ENCODE data around the gene LIFR.

The LIFR gene

DNA sequence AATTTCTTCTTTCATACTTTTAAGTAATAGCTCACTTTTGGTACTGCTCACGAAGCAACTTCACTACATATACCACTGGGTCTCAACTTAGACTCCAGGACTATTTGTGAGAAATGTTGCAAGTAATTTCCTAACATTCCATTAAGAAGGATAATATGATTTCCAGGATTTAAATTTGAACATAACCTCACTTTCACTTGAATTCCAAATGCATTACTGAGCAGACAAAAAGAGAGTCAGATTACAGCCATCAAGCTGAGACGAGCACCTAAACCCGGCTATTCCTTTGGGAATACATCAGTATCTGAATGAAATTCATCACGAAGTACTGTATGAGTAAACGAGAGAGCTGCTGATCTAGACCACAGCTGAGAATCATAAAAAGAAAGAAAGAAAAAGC is 47.3 kb downstream of the LIFR start:
- DNase-seq, result peak; percentile 20

DNA sequence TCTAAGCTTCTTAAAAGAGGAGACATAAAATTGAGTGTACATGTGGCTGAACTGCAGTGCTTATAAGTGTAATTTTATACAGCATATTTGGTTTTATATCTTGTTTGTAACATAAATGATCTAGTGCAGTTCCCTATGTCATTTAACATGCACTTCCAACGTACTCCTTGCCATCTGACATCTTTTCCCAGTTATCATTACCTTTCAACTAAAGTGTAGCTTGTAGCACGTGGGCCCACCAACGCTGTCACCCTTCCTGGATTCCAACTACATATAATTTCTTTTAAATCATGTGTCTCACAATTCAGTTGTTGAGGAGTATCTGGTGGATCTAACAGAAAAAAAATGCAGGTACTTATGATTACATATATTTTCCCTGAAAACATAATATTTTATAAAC is 50.1 kb downstream of the LIFR start:
- DNase-seq, result no peak

- DNase-seq, result no peak
These were observed 55.7 kb downstream of the LIFR start for GRCh38 chr5:38500573-38501260.

GRCh38 chr5:38497946-38498345 is 58.5 kb downstream of the LIFR start:
- no peak for DNase-seq

GRCh38 chr5:38494763-38495162 is 61.7 kb downstream of the LIFR start:
- no peak for DNase-seq

DNA sequence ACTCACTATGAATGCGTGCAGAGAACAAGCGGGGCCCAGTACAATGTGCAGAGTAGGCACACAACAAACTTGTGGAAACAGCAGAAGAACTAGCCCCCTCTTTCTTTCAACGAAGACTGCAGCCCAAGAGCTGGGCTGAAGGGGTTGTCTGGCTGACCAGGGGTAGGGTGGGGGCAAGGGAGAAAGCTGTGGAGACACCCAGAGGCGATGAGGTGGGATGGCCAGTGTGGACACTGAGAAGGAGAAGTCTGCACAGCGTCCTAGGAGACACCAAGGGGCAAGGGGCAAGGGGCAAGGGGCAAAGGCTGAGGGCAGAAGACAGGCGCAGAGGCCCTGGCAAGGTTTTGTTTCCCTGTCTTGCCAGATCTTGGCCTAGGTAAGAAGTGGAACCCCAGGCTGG is 62.3 kb downstream of the LIFR start:
- DNase-seq, result no peak

GRCh38 chr5:38483805-38484398 is 72.5 kb downstream of the LIFR start:
- DNase-seq, result no peak

DNA sequence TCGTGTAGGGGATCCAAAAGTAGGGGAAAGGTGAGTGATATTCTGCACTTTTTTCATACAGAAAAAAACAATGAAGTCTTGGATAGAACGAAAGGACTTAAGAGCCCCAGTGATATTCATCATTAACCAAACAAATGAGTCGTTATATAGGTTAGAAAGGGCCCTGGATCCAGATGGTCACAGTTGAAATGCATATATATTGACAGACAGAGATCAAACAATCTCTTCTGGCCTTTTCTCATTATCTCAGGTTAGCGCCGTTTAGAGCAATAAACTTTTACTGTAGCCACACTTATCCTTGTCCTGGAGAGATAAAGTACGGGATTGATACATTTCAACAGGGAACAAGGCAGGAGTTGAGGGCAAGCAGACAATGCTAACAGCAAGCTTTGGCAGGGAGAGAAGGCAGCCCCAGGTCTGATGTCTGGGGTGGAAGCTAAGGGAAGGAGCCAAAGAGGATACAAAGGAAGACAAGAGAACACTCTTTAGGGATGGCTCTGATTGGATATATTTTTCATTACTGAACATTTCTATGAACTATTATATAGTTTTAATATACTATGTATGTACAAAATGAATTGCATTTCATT is 77.0 kb downstream of the LIFR start:
- DNase-seq, result no peak

- DNase-seq, result no peak
These were observed 77.6 kb downstream of the LIFR start for GRCh38 chr5:38478878-38479277.

GRCh38 chr5:38478166-38478565 is 78.3 kb downstream of the LIFR start:
- DNase-seq, result no peak

DNA sequence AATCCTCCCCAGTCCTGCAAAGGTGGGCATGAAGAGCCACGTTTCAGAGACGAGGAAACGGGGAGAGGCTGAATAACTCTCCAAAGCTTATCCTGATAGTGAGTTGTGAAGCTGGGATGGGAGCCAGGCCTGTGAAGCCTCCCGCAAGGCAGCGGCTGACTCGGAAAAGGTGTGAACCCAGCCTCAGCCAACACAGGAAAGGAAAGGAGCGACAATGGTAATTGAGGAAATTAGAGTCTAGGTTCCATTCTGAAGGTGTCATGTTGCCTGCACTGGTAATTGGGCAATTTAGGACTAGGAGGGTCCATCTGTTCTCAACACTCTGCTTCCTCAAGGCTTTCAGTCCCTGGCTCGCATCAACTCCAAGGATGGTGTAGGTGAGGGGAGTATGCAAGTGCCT is 83.4 kb downstream of the LIFR start:
- no peak for DNase-seq

GRCh38 chr5:38472541-38472940 is 83.9 kb downstream of the LIFR start:
- no peak for DNase-seq

GRCh38 chr5:38471709-38472108 is 84.7 kb downstream of the LIFR start:
- DNase-seq, result no peak

DNA sequence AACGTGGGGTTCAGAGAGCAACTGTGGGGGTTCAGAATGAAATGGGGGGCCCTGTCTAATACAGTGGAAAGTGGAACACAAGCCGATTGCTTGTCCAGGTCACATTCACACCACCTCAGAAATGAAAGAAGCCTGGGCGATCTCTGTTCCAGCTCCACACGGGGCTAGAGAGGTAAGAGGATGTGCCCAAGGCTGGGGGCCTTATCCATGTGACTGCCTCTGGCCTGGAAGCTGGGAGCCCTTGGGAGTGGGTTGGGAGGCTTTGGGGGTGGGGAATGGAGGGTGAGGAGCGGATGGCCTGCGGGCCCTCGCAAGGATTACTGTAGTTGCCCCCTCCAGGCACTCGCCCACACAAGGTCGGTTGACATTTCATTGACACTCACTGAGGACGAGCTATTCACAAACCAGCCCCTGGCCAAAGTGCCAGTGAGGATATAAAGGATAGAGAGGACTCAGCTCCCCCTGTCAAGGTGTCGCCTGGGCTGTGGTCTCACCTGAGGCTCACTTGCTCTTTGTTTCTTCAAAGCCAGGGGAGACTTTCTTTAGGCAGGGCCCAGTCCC is 86.7 kb downstream of the LIFR start:
- DNase-seq, result no peak

GRCh38 chr5:38468978-38469706 is 87.3 kb downstream of the LIFR start:
- no peak for DNase-seq

DNA sequence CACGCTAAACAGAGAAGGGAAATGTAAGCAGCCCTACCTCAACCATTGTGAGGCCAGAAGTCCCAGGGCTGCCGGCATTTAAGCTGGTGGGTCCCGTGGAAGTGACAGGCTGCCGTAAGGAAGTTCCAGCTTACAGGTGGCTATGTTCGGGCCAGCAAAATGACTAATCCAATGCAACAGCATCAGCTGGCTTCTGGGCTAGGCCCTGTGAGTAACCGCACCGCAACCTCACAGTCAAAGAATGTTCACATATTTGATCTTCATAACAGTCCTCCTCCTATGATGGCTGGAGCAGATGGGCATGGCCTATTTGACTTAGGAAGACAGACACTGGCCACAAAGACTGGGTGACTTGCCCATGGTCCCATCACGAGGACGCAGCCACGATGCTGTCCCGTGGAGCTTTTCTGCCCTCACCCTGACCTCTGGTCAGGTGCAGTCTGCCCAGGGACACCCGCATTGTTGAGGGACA is 88.2 kb downstream of the LIFR start:
- DNase-seq, result peak; percentile 66

DNA sequence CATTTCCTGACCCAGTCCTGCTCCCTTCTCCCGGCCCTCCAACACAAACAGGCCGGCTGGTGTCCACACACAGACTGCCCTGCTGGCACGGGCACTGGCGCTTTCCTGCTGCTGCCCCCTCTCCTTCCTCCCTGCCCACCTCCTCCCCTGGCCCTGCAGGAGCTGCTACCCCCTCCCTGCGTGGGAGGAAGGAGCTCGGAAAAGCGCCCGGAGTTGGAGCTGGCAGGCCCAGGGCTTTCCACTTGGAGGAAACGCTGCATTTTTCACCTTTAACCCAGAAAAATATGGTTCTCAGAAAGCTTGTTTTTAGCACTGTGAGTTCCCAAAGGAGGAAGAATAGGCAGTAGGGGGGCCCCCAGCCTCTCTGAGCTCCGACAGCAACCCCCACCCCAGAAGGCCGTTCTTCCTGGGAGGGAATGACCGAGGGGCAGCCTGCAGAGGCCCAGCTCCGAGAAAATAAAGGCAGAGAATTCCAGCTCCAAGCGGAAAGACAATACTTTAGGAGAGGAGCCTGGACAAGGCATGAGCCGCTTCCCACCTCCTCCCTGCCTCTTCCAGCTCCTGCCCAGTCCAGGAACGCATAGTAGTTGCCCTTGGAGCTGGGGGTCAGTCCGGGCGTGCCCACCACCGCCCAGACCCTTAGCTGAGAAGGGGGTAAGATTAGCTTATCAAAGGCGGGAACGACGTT is 88.9 kb downstream of the LIFR start:
- no peak for DNase-seq

- DNase-seq, result no peak
These were observed 89.8 kb downstream of the LIFR start for GRCh38 chr5:38466424-38467189.

DNA sequence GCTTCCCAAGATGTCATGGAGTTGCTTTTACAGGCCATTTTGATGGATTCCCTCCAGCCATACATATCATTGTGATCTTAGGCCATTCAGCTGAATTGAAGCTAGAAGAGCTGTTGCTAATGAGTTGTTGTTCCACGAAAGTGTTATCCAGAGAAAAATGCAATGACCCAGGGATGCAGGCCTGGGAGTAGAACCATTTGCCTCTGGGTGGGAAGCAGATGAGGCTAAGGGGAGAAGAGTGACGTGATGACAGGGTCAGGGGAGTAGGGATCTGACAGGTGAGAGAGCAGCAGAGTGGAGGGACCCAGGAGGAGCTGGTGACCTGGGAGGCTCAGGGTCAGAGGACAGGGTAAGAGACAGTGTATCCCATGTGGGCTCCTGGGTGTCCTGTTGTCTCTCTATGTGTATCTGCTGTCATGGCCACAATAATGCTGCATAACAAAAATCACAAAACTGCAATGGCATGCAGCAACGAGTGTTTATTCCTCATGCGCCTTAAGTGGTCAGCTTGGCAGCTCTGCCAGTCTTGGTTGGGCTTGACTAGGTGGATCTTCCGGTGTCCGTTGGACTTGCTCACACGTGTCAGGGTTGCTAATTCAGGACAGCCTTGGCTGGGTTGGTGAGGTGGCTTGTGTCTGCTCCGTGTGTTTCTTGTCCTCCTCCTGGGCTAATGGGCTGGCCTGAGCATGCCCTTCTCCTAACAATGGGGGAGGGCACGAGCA is 90.6 kb downstream of the LIFR start:
- DNase-seq, result no peak

DNA sequence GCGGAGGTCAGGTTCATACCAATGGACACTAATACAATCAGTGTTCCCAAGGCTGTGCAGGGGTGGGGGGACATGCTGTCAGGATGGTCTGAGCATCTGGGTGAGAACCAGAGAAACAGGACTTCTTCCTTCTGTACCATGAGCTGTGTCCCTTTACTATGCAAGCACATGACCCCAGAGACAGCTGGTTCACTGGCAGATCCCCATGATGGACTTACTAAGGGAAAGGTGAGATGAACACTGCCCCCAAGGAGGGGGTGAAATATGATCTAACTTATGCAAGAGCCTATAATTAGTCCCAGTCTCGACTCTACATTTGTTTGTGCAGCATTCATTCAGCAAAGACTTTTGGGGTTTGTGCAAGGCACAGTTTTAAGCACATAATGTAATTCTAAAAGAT is 91.4 kb downstream of the LIFR start:
- no peak for DNase-seq

All from T1000 (cell line).